Kidney epithelial cell (primary cell): ENCODE measurements around the gene FAXC. TPM values are rescaled to one million over a fixed set of nuclear protein-coding genes. Genes with fewer than 3 reads are reported as not detected.

ENCODE experiments used
- DNase-seq: peaks from one replicate; pipeline ENCODE4 v3.0.0-alpha.2; 2010; ENCODE audit warnings: low read depth
- H3K27me3 ChIP-seq: 2 replicates; pipeline ENCODE4 v1.6.0; 2011; ENCODE audit warnings: low read length; ENCODE audit not compliant: control insufficient read depth, insufficient read depth
- H3K36me3 ChIP-seq: 2 replicates; pipeline ENCODE4 v1.5.1; 2011; ENCODE audit warnings: low read length; ENCODE audit not compliant: control insufficient read depth, insufficient read depth
- H3K4me3 ChIP-seq: 2 replicates; pipeline ENCODE4 v1.5.1; 2011; ENCODE audit warnings: low read depth, mild to moderate bottlenecking, control low read depth, low read length
- total RNA-seq: library from RNA; depleted of rRNA; stranded (reverse); fragments of >200 nt; gene quantifications from 2 replicates; pipeline ENCODE4 v1.2.3, GENCODE V29; 2015
- TF ChIP-seq, protein P1 (sequence below): IDR thresholded peaks from 2 replicates; pipeline ENCODE4 v1.5.1; 2011; ENCODE audit warnings: mild to moderate bottlenecking, moderate library complexity, low read length, control low read depth, inconsistent platforms; ENCODE audit not compliant: insufficient read depth, poor library complexity, severe bottlenecking

FAXC gene
- total RNA-seq, 1 donor from 2014 or later: 10.1 TPM

DNA sequence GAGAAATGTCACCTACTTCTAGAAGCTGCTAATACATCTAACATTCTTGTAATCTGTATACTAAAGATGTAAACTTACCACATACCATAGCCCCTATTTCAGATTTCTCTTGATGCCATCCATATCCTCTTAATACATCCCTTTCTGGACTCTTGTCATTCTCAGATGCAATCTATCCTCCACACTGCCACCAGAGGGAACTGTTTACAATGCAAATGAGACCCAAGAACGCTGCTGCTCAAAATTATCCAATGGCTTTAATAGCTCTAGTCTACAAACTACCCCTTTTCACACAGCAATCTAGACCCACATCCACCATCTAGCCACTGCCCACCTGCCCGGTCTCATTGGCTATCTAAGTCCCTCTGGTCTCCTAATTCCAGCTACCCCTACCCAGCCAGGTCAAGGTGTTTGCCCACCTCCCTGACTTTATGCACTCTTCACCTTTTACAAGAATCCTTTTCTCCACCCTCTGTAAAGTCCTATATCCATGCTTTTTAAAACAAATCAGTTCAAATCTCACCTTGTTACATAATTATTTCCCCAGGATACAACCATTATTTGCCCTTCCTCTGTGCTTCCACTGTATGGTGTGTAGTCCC is 14.8 kb downstream of the FAXC start:
- Histone ChIP-seq H3K36me3 (no peaks in the 10 kb centered on the region), H3K4me3 (no peak overlapping the region), H3K27me3 (no peaks in the 10 kb centered on the region)
- peak; percentile 25 for DNase-seq
- TF ChIP-seq, protein P1, sequence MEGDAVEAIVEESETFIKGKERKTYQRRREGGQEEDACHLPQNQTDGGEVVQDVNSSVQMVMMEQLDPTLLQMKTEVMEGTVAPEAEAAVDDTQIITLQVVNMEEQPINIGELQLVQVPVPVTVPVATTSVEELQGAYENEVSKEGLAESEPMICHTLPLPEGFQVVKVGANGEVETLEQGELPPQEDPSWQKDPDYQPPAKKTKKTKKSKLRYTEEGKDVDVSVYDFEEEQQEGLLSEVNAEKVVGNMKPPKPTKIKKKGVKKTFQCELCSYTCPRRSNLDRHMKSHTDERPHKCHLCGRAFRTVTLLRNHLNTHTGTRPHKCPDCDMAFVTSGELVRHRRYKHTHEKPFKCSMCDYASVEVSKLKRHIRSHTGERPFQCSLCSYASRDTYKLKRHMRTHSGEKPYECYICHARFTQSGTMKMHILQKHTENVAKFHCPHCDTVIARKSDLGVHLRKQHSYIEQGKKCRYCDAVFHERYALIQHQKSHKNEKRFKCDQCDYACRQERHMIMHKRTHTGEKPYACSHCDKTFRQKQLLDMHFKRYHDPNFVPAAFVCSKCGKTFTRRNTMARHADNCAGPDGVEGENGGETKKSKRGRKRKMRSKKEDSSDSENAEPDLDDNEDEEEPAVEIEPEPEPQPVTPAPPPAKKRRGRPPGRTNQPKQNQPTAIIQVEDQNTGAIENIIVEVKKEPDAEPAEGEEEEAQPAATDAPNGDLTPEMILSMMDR: peak; percentile 71

DNA sequence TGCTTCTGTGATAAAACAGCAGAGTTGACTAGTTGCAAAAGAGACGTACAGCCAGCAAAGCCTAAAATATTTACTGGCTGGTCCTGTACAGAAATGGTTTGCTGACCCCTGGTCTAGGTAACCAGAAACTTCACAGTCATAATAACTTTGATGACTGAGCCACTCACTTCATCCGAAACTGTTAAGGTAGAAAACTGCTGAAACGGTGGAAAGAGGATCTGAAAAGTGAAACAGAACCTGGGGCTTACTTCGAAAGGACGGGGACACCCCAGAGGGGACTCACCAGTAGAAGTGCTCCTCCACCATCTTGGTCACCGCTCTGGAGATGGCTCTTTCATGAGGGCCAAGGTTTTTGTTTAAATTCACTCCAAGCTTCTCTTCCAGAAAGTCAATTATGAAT is 16.4 kb downstream of the FAXC start:
- no peak overlapping the region for H3K4me3 ChIP-seq
- H3K27me3 ChIP-seq: no peaks in the 10 kb centered on the region

DNA sequence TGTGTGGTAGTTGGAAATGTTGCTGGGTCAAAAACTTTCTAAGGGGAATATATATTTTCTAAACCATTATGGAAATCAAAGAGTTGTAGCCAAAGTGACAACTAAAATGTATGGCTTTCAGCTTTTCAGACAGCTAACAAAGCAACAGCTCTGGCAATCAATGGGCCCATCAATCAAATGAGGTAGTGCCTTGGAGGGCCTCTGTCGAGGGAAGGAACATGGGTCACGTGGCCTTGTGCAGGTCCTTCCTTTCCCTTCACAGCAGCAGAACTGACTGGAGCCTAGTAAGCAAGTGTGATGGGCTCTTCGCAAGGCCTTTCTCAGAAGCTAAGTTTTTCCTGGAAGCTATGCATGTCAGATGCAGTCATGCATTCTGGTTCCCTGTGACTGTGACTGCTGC is 17.9 kb downstream of the FAXC start:
- H3K27me3 ChIP-seq: no peaks in the 10 kb centered on the region
- DNase-seq: no peak
- H3K4me3 ChIP-seq: no peak overlapping the region
- no peaks in the 10 kb centered on the region for H3K36me3 ChIP-seq
- TF ChIP-seq, protein P1: no peak

More for the DNA sequence above, 16.4 kb downstream of the FAXC start:
- TF ChIP-seq, protein P1: no peak
- no peaks in the 10 kb centered on the region for H3K36me3 ChIP-seq
- DNase-seq: no peak

DNA sequence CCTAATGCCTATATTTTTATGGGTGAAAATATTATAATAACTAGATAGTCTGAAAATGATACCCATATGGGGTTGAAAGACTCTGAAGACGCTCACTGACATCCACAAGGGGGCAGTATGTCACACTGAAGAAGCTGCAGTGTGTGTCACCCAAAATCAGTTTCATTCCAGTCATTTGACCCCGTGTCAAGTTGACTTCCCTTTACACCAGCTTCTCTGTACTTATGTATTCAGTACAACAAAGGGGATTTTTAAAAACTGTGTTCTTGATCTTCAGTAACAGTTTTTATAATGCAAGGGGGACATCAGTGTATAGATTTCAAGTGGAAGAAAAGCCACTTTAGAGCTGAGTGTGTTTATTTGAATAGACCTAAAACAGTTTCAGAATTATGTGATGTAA is 19.3 kb downstream of the FAXC start:
- Histone ChIP-seq H3K4me3 (no peak overlapping the region), H3K27me3 (no peaks in the 10 kb centered on the region), H3K36me3 (no peaks in the 10 kb centered on the region)
- peak; percentile 10 for DNase-seq
- TF ChIP-seq, protein P1: peak; percentile 81

DNA sequence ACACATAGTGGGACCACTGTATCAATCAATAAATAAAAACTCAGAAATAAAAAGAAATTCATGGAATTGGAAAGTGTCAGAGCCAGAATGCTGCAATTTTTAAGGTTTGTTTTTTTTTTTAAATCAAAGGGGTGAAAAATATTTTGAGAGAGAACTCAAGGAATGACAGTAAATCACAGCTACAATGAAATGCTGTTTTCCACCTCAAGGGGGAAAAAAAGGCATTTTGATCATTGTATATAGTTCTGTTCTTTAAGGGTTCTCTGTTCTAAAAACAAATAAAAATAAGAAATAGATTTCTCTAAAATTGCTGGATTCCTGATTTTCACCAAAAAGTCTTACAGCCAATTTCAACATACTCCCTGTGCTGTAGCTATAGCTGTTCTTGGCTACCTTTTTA is 24.5 kb downstream of the FAXC start:
- TF ChIP-seq, protein P1: no peak
- Histone ChIP-seq H3K4me3 (no peak overlapping the region), H3K27me3 (no peaks in the 10 kb centered on the region), H3K36me3 (no peaks in the 10 kb centered on the region)
- no peak for DNase-seq

DNA sequence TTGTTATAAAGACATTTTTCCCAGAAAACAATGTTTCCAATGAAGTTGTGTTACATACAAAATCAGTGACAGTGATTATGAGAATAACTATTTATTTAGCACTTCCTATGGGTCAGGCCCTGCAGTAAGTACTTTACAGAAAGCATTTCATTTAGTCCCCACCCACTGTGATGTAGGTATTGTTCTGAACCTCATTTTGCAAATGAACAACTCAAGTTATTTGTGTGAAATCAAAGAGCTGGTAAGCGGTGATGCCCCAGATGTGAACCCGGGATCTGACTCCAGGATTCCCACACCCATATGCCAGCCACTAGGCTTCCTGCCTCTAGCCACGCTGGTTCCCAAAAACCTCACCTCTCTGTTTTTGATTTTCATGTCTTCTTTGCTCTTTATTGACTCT is 30.9 kb downstream of the FAXC start:
- Histone ChIP-seq H3K36me3 (no peaks in the 10 kb centered on the region), H3K27me3 (no peaks in the 10 kb centered on the region), H3K4me3 (no peak overlapping the region)
- no peak for DNase-seq
- TF ChIP-seq, protein P1: no peak
